Transverse colon (tissue), 4 donors: ENCODE results near the gene PLXDC2.

Source experiments
- CTCF ChIP-seq, 5 experiments: fragments of 200-600 bp in 3 of 5; fragments of 450-650 bp in 2 of 5; sonication (generic) in 3 of 5; IDR thresholded peaks; 1 replicate in 2 of 5; 2 replicates in 3 of 5; pipeline ENCODE4 v1.5.1; 2016 to 2017; ENCODE audit warnings: antibody characterized with exemption in 5 of 5, inconsistent platforms in 3 of 5, mild to moderate bottlenecking in 2 of 5, moderate library complexity in 1 of 5
- EP300 ChIP-seq: sonication (generic); formaldehyde crosslinking; IDR thresholded peaks from one replicate; pipeline ENCODE4 v1.6.1; 2017; ENCODE audit warnings: antibody characterized with exemption, low read depth
- POLR2A ChIP-seq: fragments of 450-650 bp; IDR thresholded peaks from one replicate; pipeline ENCODE4 v1.6.1; 2016; ENCODE audit warnings: antibody characterized with exemption, mild to moderate bottlenecking, moderate library complexity
- POLR2AphosphoS5 ChIP-seq, 3 donors: sonication (generic); formaldehyde crosslinking; IDR thresholded peaks; one replicate each; pipeline ENCODE4 v1.6.1; 2016; ENCODE audit warnings: antibody characterized with exemption in 3 of 3

GRCh38 chr10:20228729-20229128 is 412.5 kb downstream of the PLXDC2 start:
- TF ChIP-seq EP300 (no peak), CTCF (IDR thresholded peaks at IDR 0.05) (no peak), POLR2A (no peak), POLR2AphosphoS5 (IDR thresholded peaks at IDR 0.05) (no peak)
